Kidney epithelial cell (primary cell): ENCODE data around the gene VPS45. TPM values are rescaled to one million over a fixed set of nuclear protein-coding genes. Genes with fewer than 3 reads are reported as not detected.

ENCODE experiments used
- DNase-seq: peaks from one replicate; pipeline ENCODE4 v3.0.0-alpha.2; 2010; ENCODE audit warnings: low read depth
- H3K27me3 ChIP-seq: 2 replicates; pipeline ENCODE4 v1.6.0; 2011; ENCODE audit warnings: low read length; ENCODE audit not compliant: control insufficient read depth, insufficient read depth
- H3K36me3 ChIP-seq: 2 replicates; pipeline ENCODE4 v1.5.1; 2011; ENCODE audit warnings: low read length; ENCODE audit not compliant: control insufficient read depth, insufficient read depth
- H3K4me3 ChIP-seq: 2 replicates; pipeline ENCODE4 v1.5.1; 2011; ENCODE audit warnings: low read depth, mild to moderate bottlenecking, control low read depth, low read length
- CTCF ChIP-seq: IDR thresholded peaks from 2 replicates; pipeline ENCODE4 v1.5.1; 2011; ENCODE audit warnings: mild to moderate bottlenecking, moderate library complexity, low read length, control low read depth, inconsistent platforms; ENCODE audit not compliant: insufficient read depth, poor library complexity, severe bottlenecking
- total RNA-seq: library from RNA; depleted of rRNA; stranded (reverse); fragments of >200 nt; gene quantifications from 2 replicates; pipeline ENCODE4 v1.2.3, GENCODE V29; 2015

VPS45 gene
- total RNA-seq, 1 donor from 2014 or later = 23.6 TPM

GRCh38 chr1:150168960-150169601, 101.5 kb downstream of the VPS45 start:
- no peak for DNase-seq
- H3K4me3 ChIP-seq = no peak overlapping the region
- TF ChIP-seq CTCF = peak; percentile 87

DNA sequence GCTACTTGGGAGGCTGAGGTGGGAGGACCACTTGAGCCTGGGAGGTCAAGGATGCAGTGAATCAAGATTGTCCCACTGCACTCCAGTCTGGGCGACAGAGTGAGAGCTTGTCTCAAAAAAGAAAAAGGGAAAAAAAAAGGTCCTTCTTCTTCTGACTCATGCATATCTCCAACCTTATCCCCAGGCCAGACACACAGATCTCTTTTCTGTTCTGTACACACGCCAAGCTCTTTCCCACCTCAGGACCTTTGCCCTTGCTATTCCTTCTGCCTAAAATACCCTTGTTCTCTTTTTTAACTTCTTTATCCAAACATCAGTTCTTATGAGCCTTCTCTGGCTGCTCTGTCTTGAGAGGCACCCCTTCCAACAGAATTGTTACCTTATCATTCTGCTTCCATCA, 104.2 kb downstream of the VPS45 start:
- DNase-seq = no peak
- no peaks in the 10 kb centered on the region for H3K27me3 ChIP-seq
- H3K4me3 ChIP-seq = no peak overlapping the region
- TF ChIP-seq CTCF = no peak
- no peaks in the 10 kb centered on the region for H3K36me3 ChIP-seq

More at GRCh38 chr1:150168960-150169601, 101.5 kb downstream of the VPS45 start:
- no peaks in the 10 kb centered on the region for H3K27me3 ChIP-seq
- no peaks in the 10 kb centered on the region for H3K36me3 ChIP-seq

DNA sequence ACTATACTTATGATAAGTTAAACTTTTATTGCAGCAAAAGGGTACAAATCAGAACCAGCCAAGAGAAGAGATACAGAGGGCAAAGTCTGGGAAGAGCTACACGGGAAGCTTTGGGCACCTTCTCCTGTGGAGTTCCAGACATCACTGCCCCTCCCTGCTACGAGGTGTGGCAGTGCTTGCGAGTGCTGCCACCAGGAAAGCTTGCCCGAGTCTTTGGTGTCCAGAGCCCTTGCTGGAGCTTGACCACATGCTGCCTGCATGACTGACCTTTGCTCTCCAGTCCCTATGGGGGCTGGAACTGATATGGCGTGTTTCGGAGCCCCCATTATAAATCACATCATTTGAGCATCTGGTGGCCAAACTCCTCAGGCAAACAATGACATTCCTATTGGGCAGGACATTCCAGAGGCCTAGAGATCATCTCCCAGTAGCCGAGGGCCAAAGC, 105.6 kb downstream of the VPS45 start:
- H3K27me3 ChIP-seq = no peaks in the 10 kb centered on the region
- no peaks in the 10 kb centered on the region for H3K36me3 ChIP-seq
- TF ChIP-seq CTCF = no peak
- DNase-seq = no peak
- H3K4me3 ChIP-seq = no peak overlapping the region

GRCh38 chr1:150176593-150176992, 109.0 kb downstream of the VPS45 start:
- DNase-seq = no peak
- Histone ChIP-seq H3K27me3 (no peaks in the 10 kb centered on the region), H3K4me3 (no peak overlapping the region), H3K36me3 (no peaks in the 10 kb centered on the region)
- no peak for TF ChIP-seq CTCF

DNA sequence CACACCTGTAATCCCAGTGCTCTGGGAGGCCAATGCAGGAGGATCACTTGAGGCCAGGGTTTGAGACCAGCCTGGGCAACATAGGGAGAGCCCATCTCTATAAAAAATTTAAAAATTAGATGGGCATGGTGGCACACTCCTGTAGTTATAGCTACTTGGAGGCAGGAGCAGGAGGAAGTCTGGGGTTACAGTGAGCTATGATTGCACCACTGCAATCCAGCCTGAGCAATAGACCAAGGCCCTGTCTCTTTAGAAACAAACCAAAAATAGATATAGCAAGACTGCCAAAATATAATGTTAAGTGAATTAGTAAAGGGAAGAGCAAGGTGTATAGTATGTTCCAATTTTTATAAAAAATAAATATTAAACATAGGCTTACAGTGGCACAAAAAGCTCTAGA, 111.0 kb downstream of the VPS45 start:
- H3K36me3 ChIP-seq = no peaks in the 10 kb centered on the region
- DNase-seq = no peak
- H3K27me3 ChIP-seq = no peaks in the 10 kb centered on the region
- no peak overlapping the region for H3K4me3 ChIP-seq
- TF ChIP-seq CTCF = no peak

GRCh38 chr1:150179867-150180266, 112.3 kb downstream of the VPS45 start:
- Histone ChIP-seq H3K36me3 (no peaks in the 10 kb centered on the region), H3K4me3 (no peak overlapping the region), H3K27me3 (no peaks in the 10 kb centered on the region)
- DNase-seq = no peak
- TF ChIP-seq CTCF = no peak
